GM19455 (cell line): ENCODE measurements around the gene SYK.

ENCODE experiments used
- ATAC-seq: cut with Tn5 transposase; IDR thresholded peaks from one replicate; pipeline ENCODE4 v1.9.1; 2021; ENCODE audit not compliant: unreplicated experiment

SYK gene

GRCh38 chr9:90846770-90847419 lies 45.3 kb downstream of the SYK start:
- no peak for ATAC-seq

DNA sequence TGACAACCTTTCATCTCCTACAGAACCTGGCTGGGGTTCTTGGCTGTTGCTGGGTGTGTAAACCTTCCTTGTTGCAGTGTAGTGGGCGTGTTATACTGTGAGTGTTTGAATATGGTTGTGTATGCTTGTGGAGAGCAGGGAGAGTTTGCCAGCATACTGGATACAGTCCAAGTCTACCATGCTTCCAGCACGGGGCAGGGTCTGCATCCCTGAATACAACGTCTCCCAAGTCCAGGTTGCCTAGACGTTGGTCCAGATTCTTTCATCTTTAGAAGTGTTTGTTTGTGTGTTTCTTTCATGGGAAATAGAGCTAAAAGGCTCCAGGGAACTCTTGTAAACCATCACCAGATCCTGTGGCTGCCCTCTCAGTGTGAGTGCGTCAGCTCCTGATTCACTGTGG lies 46.4 kb downstream of the SYK start:
- ATAC-seq: no peak

DNA sequence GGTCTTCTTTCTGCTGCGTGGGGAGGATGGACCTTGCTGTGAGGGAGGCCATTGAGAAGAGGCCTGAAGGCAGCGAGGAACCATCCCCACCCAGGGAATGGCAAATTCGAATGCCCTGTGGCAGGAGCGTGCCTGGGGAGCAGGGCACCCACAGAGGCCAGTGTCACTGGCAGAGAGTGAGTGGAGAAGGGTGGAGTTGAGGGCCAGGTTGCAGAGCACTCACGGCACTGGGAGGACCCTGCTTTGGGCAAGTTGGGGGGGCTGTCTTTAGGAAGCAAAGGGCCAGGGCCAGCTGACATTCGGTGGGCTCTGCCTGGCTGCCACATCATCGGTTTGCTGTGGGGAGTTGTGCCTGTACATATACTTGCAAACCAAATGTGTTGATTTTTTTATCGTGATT lies 47.2 kb downstream of the SYK start:
- no peak for ATAC-seq

DNA sequence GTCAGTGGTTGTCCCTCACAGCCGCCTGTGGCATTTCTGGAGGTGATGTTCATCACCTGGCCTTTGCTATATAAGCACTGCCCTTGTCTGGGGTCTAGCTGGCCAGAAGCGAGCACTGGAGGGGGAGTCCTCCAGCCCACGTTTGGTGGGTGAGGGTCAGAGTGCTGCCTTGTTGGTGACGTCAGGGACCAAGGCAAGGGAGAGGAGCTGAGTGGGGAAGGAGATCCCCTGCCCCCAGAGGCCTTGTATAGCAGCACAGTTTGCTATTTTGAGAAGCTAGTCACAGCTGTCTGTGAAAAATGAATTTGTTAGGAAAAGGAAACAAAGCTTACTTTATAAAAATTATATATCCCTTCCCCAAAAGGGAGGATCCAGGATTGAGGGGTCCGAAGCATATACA lies 49.8 kb downstream of the SYK start:
- no peak for ATAC-seq

DNA sequence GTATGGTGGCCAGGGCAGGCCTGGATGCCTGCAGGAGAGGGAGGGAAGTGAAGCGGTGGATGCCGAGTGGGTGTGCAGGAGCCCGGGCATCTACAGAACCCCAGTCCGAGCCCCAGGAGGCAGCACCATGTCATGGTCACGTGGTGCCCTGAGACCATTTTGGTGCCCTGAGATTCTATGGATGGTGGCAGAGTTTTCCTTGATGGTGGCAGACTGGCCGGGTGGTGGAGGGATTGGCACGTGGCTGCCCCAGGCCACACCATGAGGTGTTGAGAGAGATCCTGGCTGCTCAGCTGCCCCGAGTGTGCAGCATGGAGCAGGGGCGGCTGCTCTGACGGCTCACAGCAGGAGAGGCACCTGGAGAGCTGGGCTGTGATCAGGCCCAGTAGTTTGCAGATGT lies 52.3 kb downstream of the SYK start:
- ATAC-seq: no peak

DNA sequence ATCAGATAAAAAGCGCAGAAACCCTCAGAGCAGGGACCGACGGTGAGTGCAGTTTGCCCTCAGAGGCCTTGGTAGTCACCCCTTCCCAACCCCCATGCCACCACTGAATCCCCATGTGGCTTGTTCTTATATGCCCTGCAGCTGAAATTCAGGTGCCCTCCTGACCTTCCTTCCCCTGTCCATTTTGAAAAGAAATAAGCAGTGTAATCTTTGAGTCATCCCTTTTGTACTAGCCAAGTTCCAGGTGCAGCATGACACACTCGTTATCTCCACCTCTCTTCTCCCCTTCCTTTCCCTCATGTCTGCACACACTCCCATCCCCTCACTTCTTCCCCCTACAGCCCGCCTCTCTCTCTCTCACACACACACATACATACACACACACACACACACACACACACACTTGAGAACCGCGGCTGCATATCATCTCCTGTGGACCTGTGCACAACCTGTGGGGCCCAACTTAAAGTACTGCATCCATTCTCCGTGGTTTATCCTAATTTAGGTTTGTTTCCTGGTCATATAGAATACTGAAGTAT lies 53.1 kb downstream of the SYK start:
- no peak for ATAC-seq

DNA sequence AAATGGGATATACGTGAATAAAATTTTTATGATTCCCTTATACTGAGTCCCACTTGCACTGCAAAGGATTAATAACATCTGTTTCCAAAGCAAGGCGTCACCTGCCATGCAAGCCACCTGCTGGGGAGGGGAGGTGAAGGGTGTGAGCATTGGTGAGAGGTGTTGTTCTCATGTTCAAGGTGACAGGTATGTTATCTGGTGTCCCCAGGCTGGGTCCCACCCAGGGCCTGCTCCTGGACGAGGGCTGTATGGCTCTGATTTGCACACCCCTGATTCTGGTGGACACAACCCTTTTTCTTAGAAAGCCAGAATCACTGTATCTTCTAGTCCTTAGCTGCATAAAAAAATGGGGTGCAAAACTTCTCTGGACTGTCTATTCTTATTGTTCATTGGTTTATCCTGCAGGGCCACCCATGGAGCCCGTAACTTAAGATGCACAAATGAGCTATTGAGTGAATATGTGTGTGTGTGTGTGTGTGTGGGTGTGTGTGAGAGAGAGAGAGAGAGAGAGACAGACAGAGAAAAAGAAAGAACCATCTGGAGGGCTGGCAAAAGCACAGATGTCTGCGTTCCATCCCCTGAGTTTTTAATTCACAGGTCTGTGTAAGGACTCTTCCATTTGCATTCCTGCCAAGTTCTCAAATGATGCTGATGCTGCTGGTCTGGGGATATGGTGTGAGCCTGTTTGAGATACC lies 53.7 kb downstream of the SYK start:
- ATAC-seq: no peak

GRCh38 chr9:90857091-90857490 lies 55.5 kb downstream of the SYK start:
- no peak for ATAC-seq

DNA sequence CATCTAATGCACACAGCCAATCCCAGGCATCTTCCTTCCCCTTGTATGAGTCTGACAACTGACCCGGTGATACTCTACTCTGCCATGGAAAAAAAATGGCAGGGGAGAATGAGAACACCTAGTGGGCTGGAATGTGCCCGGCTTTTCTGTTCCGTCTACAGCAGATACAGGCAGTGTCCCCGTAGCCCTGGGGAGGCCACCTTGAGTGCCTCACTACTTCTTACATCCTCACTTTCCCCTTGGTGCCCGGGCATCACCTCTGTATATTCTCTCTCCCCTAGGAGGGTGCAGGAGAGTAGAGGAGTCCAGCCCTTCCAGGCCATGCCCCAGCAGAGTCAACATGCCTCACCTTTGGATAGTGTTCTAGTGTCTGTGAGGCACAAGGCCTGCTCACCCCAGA lies 56.2 kb downstream of the SYK start:
- no peak for ATAC-seq

- no peak for ATAC-seq
These were observed 56.9 kb downstream of the SYK start for GRCh38 chr9:90858457-90858901.

GRCh38 chr9:90860382-90860781 lies 58.8 kb downstream of the SYK start:
- ATAC-seq: no peak

DNA sequence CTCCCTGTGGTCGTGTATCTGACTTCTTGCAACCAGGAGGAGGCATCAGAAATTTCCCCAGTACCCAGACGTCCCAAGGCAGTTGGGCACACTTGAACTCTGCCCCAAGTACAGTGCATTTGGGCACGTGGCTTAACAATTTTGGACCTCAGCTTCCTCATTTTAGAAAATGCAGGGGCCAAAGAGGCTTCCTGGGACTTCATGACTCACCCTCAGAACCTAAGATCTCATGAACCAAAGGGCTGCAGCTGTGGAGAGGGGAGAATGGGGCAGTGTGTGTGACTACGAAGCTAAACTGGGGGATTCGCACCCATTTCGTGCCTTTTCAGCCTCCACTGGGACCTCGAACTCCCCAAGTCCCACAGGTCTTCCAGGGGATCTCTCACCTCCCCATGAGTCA lies 59.2 kb downstream of the SYK start:
- ATAC-seq: no peak

- no peak for ATAC-seq
These were observed 59.8 kb downstream of the SYK start for GRCh38 chr9:90861380-90861779.

- ATAC-seq: no peak
These were observed 60.5 kb downstream of the SYK start for GRCh38 chr9:90861826-90862740.

DNA sequence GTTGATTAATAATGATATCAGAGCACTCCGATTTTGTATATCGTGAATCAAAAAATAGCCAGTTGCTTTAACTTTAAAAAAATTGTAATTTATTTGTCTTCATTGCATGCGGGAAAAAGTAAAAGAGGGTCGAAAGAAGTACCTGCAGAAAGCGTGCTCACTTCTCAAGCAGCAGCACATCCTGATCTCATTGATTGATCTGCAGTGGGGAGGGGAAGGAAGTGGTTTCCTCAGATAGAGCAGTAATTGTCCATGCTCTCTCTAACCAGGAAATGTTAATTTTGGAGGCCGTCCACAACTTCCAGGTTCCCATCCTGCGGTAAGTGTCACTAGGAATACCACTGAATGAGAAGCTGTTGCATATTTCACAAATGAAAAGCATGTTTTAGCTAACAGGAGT lies 63.2 kb downstream of the SYK start:
- ATAC-seq: no peak

GRCh38 chr9:90867101-90867500 lies 65.5 kb downstream of the SYK start:
- no peak for ATAC-seq

- ATAC-seq: no peak
These were observed 66.9 kb downstream of the SYK start for GRCh38 chr9:90868555-90868954.

DNA sequence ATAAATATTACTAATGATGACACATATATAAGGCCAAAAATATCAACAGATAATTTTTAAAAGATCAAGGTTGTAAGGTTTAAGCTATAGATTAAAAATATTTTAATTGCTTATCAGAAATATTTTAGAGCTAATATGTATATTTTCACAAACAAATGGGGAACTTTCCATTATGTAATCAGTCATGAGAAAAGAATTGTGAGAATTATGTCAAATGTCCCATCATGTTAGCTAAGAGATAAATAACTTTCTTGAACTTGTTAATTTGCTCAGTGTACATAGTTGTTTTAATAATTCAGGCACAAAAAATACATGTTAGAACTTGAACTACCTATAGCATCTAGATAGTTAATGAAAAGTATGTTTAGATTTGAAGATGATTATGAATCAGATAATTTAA lies 67.7 kb downstream of the SYK start:
- ATAC-seq: no peak

DNA sequence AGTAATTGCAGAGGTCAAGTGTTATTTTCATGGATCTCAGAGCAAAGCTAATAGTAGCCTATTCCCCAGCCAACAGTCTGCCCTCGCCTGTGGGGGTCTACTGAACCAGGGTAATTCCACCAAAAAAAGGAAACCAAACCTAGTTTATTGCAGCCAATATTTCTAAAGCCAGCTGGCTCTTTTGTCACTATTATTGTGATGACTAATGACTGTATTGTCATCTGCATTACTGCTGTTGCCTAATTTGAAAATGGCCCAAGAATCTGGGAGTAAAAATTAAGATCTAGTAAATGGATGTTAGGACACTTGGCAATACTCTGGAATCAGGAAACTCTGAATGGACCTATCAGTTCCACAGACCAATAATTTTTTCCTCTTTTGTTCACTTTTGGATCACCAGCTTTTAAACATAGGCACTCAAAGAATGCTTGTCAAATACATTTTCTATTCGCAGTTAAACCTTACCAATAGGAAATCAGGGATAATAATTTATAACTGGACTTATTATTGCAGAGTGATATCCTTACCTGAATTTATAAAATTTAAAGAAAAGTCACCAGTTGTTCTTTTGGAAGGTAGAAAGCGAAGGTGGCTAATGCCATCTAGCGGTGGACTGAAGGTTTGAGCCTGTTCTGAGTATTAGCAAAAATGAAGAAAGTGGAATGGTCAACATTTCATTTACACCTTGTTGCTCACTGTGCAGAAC lies 69.2 kb downstream of the SYK start:
- no peak for ATAC-seq

GRCh38 chr9:90871327-90871935 lies 69.8 kb downstream of the SYK start:
- no peak for ATAC-seq
